SK-N-SH treated with all-trans-retinoic acid at 6 μM for 48 hours (cell line): Measurements from ENCODE around the gene PLVAP.
A peak's percentile ranks its signal among the peaks of the same experiment; 100 is the strongest.

Source experiments
- ATAC-seq: fragments of 200-7000 bp; cut with Tn5 transposase; 3 replicates; pipeline ENCODE4 v1.9.1; 2020; ENCODE audit warnings: mild to moderate bottlenecking, moderate library complexity
- BACH2 ChIP-seq: fragments of 250-450 bp; sonication (Bioruptor Pico); IDR thresholded peaks from 2 replicates; pipeline ENCODE4 v1.9.0; 2021; ENCODE audit warnings: mild to moderate bottlenecking, borderline replicate concordance
- CREB5 ChIP-seq: fragments of 250-450 bp; sonication (Bioruptor Pico); IDR thresholded peaks from 2 replicates; pipeline ENCODE4 v1.5.1; 2020; ENCODE audit warnings: low read depth, mild to moderate bottlenecking, moderate library complexity
- CSRNP3 ChIP-seq: fragments of 250-450 bp; sonication (Bioruptor Pico); IDR thresholded peaks from 2 replicates; pipeline ENCODE4 v1.5.1; 2021; ENCODE audit warnings: mild to moderate bottlenecking, moderate library complexity
- ESRRG ChIP-seq: fragments of 250-450 bp; sonication (Bioruptor Pico); IDR thresholded peaks from 2 replicates; pipeline ENCODE4 v1.6.1; 2021; ENCODE audit warnings: mild to moderate bottlenecking
- ISL1 ChIP-seq: fragments of 250-450 bp; sonication (Bioruptor Pico); IDR thresholded peaks from 2 replicates; pipeline ENCODE4 v2.1.2; 2022; ENCODE audit warnings: mild to moderate bottlenecking, moderate library complexity
- OSR1 ChIP-seq: fragments of 250-450 bp; sonication (Bioruptor Pico); IDR thresholded peaks from 2 replicates; pipeline ENCODE4 v1.8.0; 2022; ENCODE audit warnings: moderate library complexity, mild to moderate bottlenecking, inconsistent platforms
- PATZ1 ChIP-seq: fragments of 250-450 bp; sonication (Bioruptor Pico); IDR thresholded peaks from 2 replicates; pipeline ENCODE4 v1.8.0; 2020; ENCODE audit warnings: mild to moderate bottlenecking, moderate library complexity, borderline replicate concordance
- POU6F1 ChIP-seq: fragments of 250-450 bp; sonication (Bioruptor Pico); IDR thresholded peaks from 2 replicates; pipeline ENCODE4 v1.8.0; 2021; ENCODE audit warnings: low read depth, mild to moderate bottlenecking, moderate library complexity, borderline replicate concordance
- PPARA ChIP-seq: fragments of 250-450 bp; sonication (Bioruptor Pico); IDR thresholded peaks from 2 replicates; pipeline ENCODE4 v1.5.0; 2020; ENCODE audit warnings: mild to moderate bottlenecking, borderline replicate concordance
- RARB ChIP-seq: fragments of 250-450 bp; sonication (Bioruptor Pico); IDR thresholded peaks from 2 replicates; pipeline ENCODE4 v1.8.0; 2021; ENCODE audit warnings: mild to moderate bottlenecking, moderate library complexity
- SNAI2 ChIP-seq: fragments of 250-450 bp; sonication (Bioruptor Pico); IDR thresholded peaks from 2 replicates; pipeline ENCODE4 v1.5.0; 2020; ENCODE audit warnings: mild to moderate bottlenecking, moderate library complexity
- TCF4 ChIP-seq: fragments of 250-450 bp; sonication (Bioruptor Pico); IDR thresholded peaks from 2 replicates; pipeline ENCODE4 v1.8.0; 2021; ENCODE audit warnings: mild to moderate bottlenecking, moderate library complexity, borderline replicate concordance
- TOX ChIP-seq: fragments of 250-450 bp; sonication (Bioruptor Pico); IDR thresholded peaks from 2 replicates; pipeline ENCODE4 v1.8.0; 2021; ENCODE audit warnings: mild to moderate bottlenecking, moderate library complexity, borderline replicate concordance
- TSHZ2 ChIP-seq: fragments of 250-450 bp; sonication (Bioruptor Pico); IDR thresholded peaks from 2 replicates; pipeline ENCODE4 v1.5.0; 2020; ENCODE audit warnings: mild to moderate bottlenecking, moderate library complexity
- ZC3H10 ChIP-seq: fragments of 250-450 bp; sonication (Bioruptor Pico); IDR thresholded peaks from 2 replicates; pipeline ENCODE4 v1.5.1; 2021; ENCODE audit warnings: mild to moderate bottlenecking, moderate library complexity
- ZFP3 ChIP-seq: fragments of 250-450 bp; sonication (Bioruptor Pico); IDR thresholded peaks from 2 replicates; pipeline ENCODE4 v1.5.0; 2020; ENCODE audit warnings: mild to moderate bottlenecking, moderate library complexity
- ZFP30 ChIP-seq: fragments of 450-650 bp; formaldehyde crosslinking; IDR thresholded peaks from 2 replicates; pipeline ENCODE4 v1.5.0; 2022; ENCODE audit warnings: mild to moderate bottlenecking, moderate library complexity
- ZNF565 ChIP-seq: fragments of 450-650 bp; formaldehyde crosslinking; conservative IDR thresholded peaks from 2 replicates; pipeline ENCODE4 v1.5.0; 2020; ENCODE audit warnings: low read depth, mild to moderate bottlenecking, moderate library complexity
- ZNF70 ChIP-seq: fragments of 450-650 bp; formaldehyde crosslinking; IDR thresholded peaks from 2 replicates; pipeline ENCODE4 v1.5.0; 2020; ENCODE audit warnings: mild to moderate bottlenecking, moderate library complexity

The PLVAP gene

GRCh38 chr19:17346109-17346671 lies 31.0 kb downstream of the PLVAP start:
- TF ChIP-seq TCF4 = no peak
- peak; percentile 88 for TF ChIP-seq ZNF70 (CRISPR knock-in tag)
- ATAC-seq = peak; percentile 95

- no peak for ATAC-seq
- TF ChIP-seq TOX = no peak
- no peak for TF ChIP-seq TCF4
- no peak for TF ChIP-seq POU6F1 (CRISPR knock-in tag)
- TF ChIP-seq PPARA (CRISPR knock-in tag) = no peak
- TF ChIP-seq CSRNP3 (CRISPR knock-in tag) = no peak
- TF ChIP-seq ZC3H10 = no peak
Observed at GRCh38 chr19:17341845-17342244, 35.3 kb downstream of the PLVAP start.

GRCh38 chr19:17341386-17341785 lies 35.8 kb downstream of the PLVAP start:
- TF ChIP-seq CREB5 (CRISPR knock-in tag) (no peak), SNAI2 (CRISPR knock-in tag) (no peak), TSHZ2 (CRISPR knock-in tag) (no peak), PPARA (CRISPR knock-in tag) (no peak), ZC3H10 (no peak), TCF4 (no peak), ZFP30 (no peak), ESRRG (CRISPR knock-in tag) (no peak), BACH2 (CRISPR knock-in tag) (no peak), ZNF565 (no peak), RARB (CRISPR knock-in tag) (no peak), ZFP3 (CRISPR knock-in tag) (no peak), OSR1 (no peak)
- TF ChIP-seq, all 23 proteins: peak for 0
- ATAC-seq = no peak

- no peak for ATAC-seq
Observed at GRCh38 chr19:17340871-17341357, 36.2 kb downstream of the PLVAP start.

More at GRCh38 chr19:17340871-17341357, 36.2 kb downstream of the PLVAP start:
- no peak for TF ChIP-seq PATZ1 (CRISPR knock-in tag)
- TF ChIP-seq TCF4 = no peak
- no peak for TF ChIP-seq ISL1 (CRISPR knock-in tag)
- TF ChIP-seq CSRNP3 (CRISPR knock-in tag) = no peak
- TF ChIP-seq TOX = no peak
- TF ChIP-seq, all 23 proteins: peak for 0
